GM23338 (cell line): Measurements from ENCODE around the gene FRY. TPM values are rescaled to one million over a fixed set of nuclear protein-coding genes. Genes with fewer than 3 reads are reported as not detected.

Experiments used
- ATAC-seq: fragments of 200-7000 bp; cut with Tn5 transposase; 3 replicates; pipeline ENCODE4 v1.9.1; 2020
- DNase-seq: peaks from one replicate; pipeline ENCODE4 v3.0.0-alpha.2; 2015; ENCODE audit warnings: low spot score
- H2AFZ ChIP-seq: fragments of 200-600 bp; sonication (generic); 2 replicates; pipeline ENCODE4 v1.8.0; 2016; ENCODE audit warnings: antibody characterized with exemption, mild to moderate bottlenecking, moderate library complexity
- H3F3A ChIP-seq: fragments of 200-600 bp; sonication (generic); replicated peaks from 2 replicates; pipeline ENCODE4 v1.8.0; 2017; ENCODE audit warnings: antibody characterized with exemption, mixed run types, low read depth
- H3K27ac ChIP-seq: fragments of 200-600 bp; sonication (generic); 2 replicates; pipeline ENCODE4 v1.6.1; 2016; ENCODE audit warnings: low read depth
- H3K27me3 ChIP-seq: fragments of 200-600 bp; sonication (generic); 2 replicates; pipeline ENCODE4 v1.8.0; 2016; ENCODE audit warnings: mild to moderate bottlenecking, mixed run types, moderate library complexity; ENCODE audit not compliant: insufficient read depth
- H3K36me3 ChIP-seq: fragments of 200-600 bp; sonication (generic); 2 replicates; pipeline ENCODE4 v1.8.0; 2016; ENCODE audit warnings: mild to moderate bottlenecking; ENCODE audit not compliant: insufficient read depth
- H3K4me1 ChIP-seq: fragments of 200-600 bp; sonication (generic); 2 replicates; pipeline ENCODE4 v1.8.0; 2016; ENCODE audit warnings: mild to moderate bottlenecking, moderate library complexity; ENCODE audit not compliant: insufficient read depth
- H3K4me2 ChIP-seq: fragments of 200-600 bp; sonication (generic); 2 replicates; pipeline ENCODE4 v1.7.1; 2017; ENCODE audit warnings: mixed run types
- H3K4me3 ChIP-seq: fragments of 200-600 bp; sonication (generic); 2 replicates; pipeline ENCODE4 v1.6.1; 2016; ENCODE audit warnings: mixed run types
- H3K79me2 ChIP-seq: fragments of 200-600 bp; sonication (generic); replicated peaks from 2 replicates; pipeline ENCODE4 v1.8.0; 2017; ENCODE audit warnings: mild to moderate bottlenecking; ENCODE audit not compliant: insufficient read depth
- H3K9me2 ChIP-seq: fragments of 200-600 bp; sonication (generic); 2 replicates; pipeline ENCODE4 v1.8.0; 2017; ENCODE audit not compliant: insufficient read depth
- H4K20me1 ChIP-seq: fragments of 200-600 bp; sonication (generic); replicated peaks from 2 replicates; pipeline ENCODE4 v1.8.0; 2017; ENCODE audit warnings: mild to moderate bottlenecking; ENCODE audit not compliant: insufficient read depth
- H3K27ac Mint-ChIP-seq: 2 replicates; pipeline ENCODE4 v1.8.0; 2020; ENCODE audit warnings: inconsistent platforms, mild to moderate bottlenecking, moderate library complexity, mixed read lengths
- H3K27me3 Mint-ChIP-seq: 3 replicates; pipeline ENCODE4 v1.8.0; 2022; ENCODE audit warnings: low read depth, mild to moderate bottlenecking, moderate library complexity, mixed read lengths, inconsistent platforms; ENCODE audit not compliant: insufficient read depth, poor library complexity
- H3K36me3 Mint-ChIP-seq: 3 replicates; pipeline ENCODE4 v1.8.0; 2021; ENCODE audit warnings: low read depth, mild to moderate bottlenecking, inconsistent platforms, moderate library complexity, mixed read lengths
- H3K4me1 Mint-ChIP-seq: 3 replicates; pipeline ENCODE4 v1.8.0; 2020; ENCODE audit warnings: mild to moderate bottlenecking, inconsistent platforms, mixed read lengths
- H3K4me3 Mint-ChIP-seq: 3 replicates; pipeline ENCODE4 v1.8.0; 2021; ENCODE audit warnings: moderate library complexity, mild to moderate bottlenecking, inconsistent platforms, mixed read lengths
- H3K9me3 Mint-ChIP-seq: 3 replicates; pipeline ENCODE4 v1.8.0; 2020; ENCODE audit warnings: moderate library complexity, mild to moderate bottlenecking, inconsistent platforms, mixed read lengths
- CREB1 ChIP-seq: fragments of 250-450 bp; sonication (Bioruptor Pico); IDR thresholded peaks from 2 replicates; pipeline ENCODE4 v1.5.0; 2020; ENCODE audit warnings: low read depth, mild to moderate bottlenecking, moderate library complexity
- ETS1 ChIP-seq: IDR thresholded peaks from 2 replicates; pipeline ENCODE4 v1.6.1; 2016; ENCODE audit warnings: antibody characterized with exemption
- EZH2 ChIP-seq: fragments of 200-600 bp; sonication (generic); IDR thresholded peaks from one replicate; pipeline ENCODE4 v1.8.0; 2017; ENCODE audit warnings: antibody characterized with exemption, mild to moderate bottlenecking, low read depth; ENCODE audit not compliant: unreplicated experiment
- EZH2phosphoT487 ChIP-seq: fragments of 200-600 bp; sonication (generic); IDR thresholded peaks from one replicate; pipeline ENCODE4 v1.8.1; 2018; ENCODE audit warnings: antibody characterized with exemption; ENCODE audit not compliant: unreplicated experiment
- JUNB ChIP-seq: IDR thresholded peaks from one replicate; pipeline ENCODE4 v1.6.1; 2016; ENCODE audit warnings: antibody characterized with exemption; ENCODE audit not compliant: unreplicated experiment
- NANOG ChIP-seq: IDR thresholded peaks from 2 replicates; pipeline ENCODE4 v1.6.1; 2016; ENCODE audit warnings: antibody characterized with exemption, borderline replicate concordance
- POLR2AphosphoS5 ChIP-seq: IDR thresholded peaks from 2 replicates; pipeline ENCODE4 v1.6.1; 2016; ENCODE audit warnings: antibody characterized with exemption, low read depth
- STAT1 ChIP-seq: IDR thresholded peaks from one replicate; pipeline ENCODE4 v1.6.1; 2016; ENCODE audit warnings: antibody characterized with exemption; ENCODE audit not compliant: unreplicated experiment
- ZNF114 ChIP-seq: fragments of 250-450 bp; sonication (Bioruptor Pico); IDR thresholded peaks from 2 replicates; pipeline ENCODE4 v1.5.0; 2020; ENCODE audit warnings: mild to moderate bottlenecking, moderate library complexity
- ZNF331 ChIP-seq: fragments of 250-450 bp; sonication (Bioruptor Pico); IDR thresholded peaks from 2 replicates; pipeline ENCODE4 v1.5.0; 2020; ENCODE audit warnings: low read depth, mild to moderate bottlenecking, moderate library complexity
- polyA plus RNA-seq: library from polyadenylated mRNA; unstranded; fragments of >200 nt; fragmentation: Nextera tagmentation; extraction: Ambion mirVana; gene quantifications from 2 replicates; pipeline ENCODE4 v1.2.1, GENCODE V29; 2016
- total RNA-seq: library from RNA; depleted of rRNA; stranded (reverse); fragments of >200 nt; shearing (Covaris generic); gene quantifications from 2 replicates; pipeline ENCODE4 v1.2.3, GENCODE V29; 2014
- TF ChIP-seq, protein P1 (sequence below): fragments of 250-450 bp; sonication (Bioruptor Pico); IDR thresholded peaks from 2 replicates; pipeline ENCODE4 v1.5.0; 2020; ENCODE audit warnings: mild to moderate bottlenecking, moderate library complexity

The FRY gene
- total and polyA plus RNA-seq, 2 experiments from 2014 or later = 2.4 to 10.1 TPM

GRCh38 chr13:32284927-32285632 is 253.5 kb downstream of the FRY start:
- H3K27me3 Mint-ChIP-seq = no peaks in the 10 kb centered on the region
- no peaks in the 10 kb centered on the region for H3K36me3 Mint-ChIP-seq
- H3K27ac Mint-ChIP-seq = no peak overlapping the region
- Histone ChIP-seq H4K20me1 (no peaks in the 10 kb centered on the region), H3K36me3 (no peaks in the 10 kb centered on the region), H3F3A (no peaks in the 10 kb centered on the region), H3K27ac (peak overlapping the region; percentile 5; the same call in 1 of the 2 replicates), H3K4me2 (no peak overlapping the region), H3K9me2 (no peaks in the 10 kb centered on the region), H3K4me1 (no peaks in the 10 kb centered on the region), H2AFZ (no peak overlapping the region), H3K4me3 (no peak overlapping the region), H3K27me3 (no peaks in the 10 kb centered on the region), H3K79me2 (no peaks in the 10 kb centered on the region)
- no peak for DNase-seq
- no peak for TF ChIP-seq STAT1
- no peak for TF ChIP-seq EZH2
- TF ChIP-seq POLR2AphosphoS5 = no peak
- H3K9me3 Mint-ChIP-seq = no peaks in the 10 kb centered on the region
- no peak overlapping the region for H3K4me3 Mint-ChIP-seq
- peaks cover 10% of the 10 kb centered on the region; the same call in 2 of the 3 replicates for H3K4me1 Mint-ChIP-seq
- ATAC-seq = peak; percentile 59

- H3K4me2 ChIP-seq = no peak overlapping the region
- no peak overlapping the region for H3K27ac Mint-ChIP-seq
- H3K27me3 Mint-ChIP-seq = no peaks in the 10 kb centered on the region
- no peak overlapping the region for H3K4me3 ChIP-seq
- no peak overlapping the region for H3K27ac ChIP-seq
- no peaks in the 10 kb centered on the region for H3K27me3 ChIP-seq
- ATAC-seq = no peak
- DNase-seq = no peak
- no peak for TF ChIP-seq EZH2
- no peak for TF ChIP-seq ZNF331
- TF ChIP-seq ZNF114 (CRISPR knock-in tag) = no peak
- no peak for TF ChIP-seq CREB1 (CRISPR knock-in tag)
- no peak for TF ChIP-seq POLR2AphosphoS5
- TF ChIP-seq STAT1 = no peak
- no peaks in the 10 kb centered on the region for H3K79me2 ChIP-seq
- H3K4me3 Mint-ChIP-seq = no peak overlapping the region
- H3K36me3 Mint-ChIP-seq = no peaks in the 10 kb centered on the region
- no peaks in the 10 kb centered on the region for H3K9me2 ChIP-seq
- no peaks in the 10 kb centered on the region for H3K9me3 Mint-ChIP-seq
- H2AFZ ChIP-seq = no peak overlapping the region
- H3K4me1 Mint-ChIP-seq = peaks cover 10% of the 10 kb centered on the region; the same call in 2 of the 3 replicates
- no peaks in the 10 kb centered on the region for H4K20me1 ChIP-seq
- no peaks in the 10 kb centered on the region for H3F3A ChIP-seq
- no peaks in the 10 kb centered on the region for H3K4me1 ChIP-seq
- H3K36me3 ChIP-seq = no peaks in the 10 kb centered on the region
Measured at GRCh38 chr13:32285633-32285965, 254.0 kb downstream of the FRY start.

DNA sequence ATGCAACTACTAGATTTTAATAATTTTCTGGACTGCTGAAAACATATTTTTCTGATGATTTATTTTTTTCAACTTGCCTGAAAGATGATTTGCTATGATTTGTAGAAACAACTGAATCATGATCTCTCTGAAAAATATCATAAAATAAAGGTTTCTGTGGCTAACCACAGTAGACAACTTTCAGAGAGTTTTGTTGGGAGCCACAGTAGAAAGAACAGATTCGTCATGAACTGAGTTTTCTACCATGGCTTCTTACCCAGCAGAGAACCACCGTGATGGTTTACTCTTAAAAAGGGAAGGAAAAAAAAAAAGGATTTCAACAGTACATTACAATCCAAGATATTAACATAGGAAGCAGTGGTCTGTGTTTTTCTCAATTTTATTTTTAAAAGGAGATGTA is 265.6 kb downstream of the FRY start:
- H3F3A ChIP-seq = no peaks in the 10 kb centered on the region
- DNase-seq (no peak), ATAC-seq (no peak)
- H2AFZ ChIP-seq = no peak overlapping the region
- H3K9me3 Mint-ChIP-seq = no peaks in the 10 kb centered on the region
- H3K4me3 ChIP-seq = no peak overlapping the region
- H3K27ac ChIP-seq = no peak overlapping the region
- no peaks in the 10 kb centered on the region for H3K4me1 ChIP-seq
- no peaks in the 10 kb centered on the region for H3K79me2 ChIP-seq
- no peaks in the 10 kb centered on the region for H3K36me3 ChIP-seq
- no peaks in the 10 kb centered on the region for H3K36me3 Mint-ChIP-seq
- H3K27me3 ChIP-seq = no peaks in the 10 kb centered on the region
- H3K9me2 ChIP-seq = no peaks in the 10 kb centered on the region
- no peak overlapping the region for H3K4me2 ChIP-seq
- no peaks in the 10 kb centered on the region for H3K4me1 Mint-ChIP-seq
- no peak overlapping the region for H3K27ac Mint-ChIP-seq
- no peak overlapping the region for H3K4me3 Mint-ChIP-seq
- no peaks in the 10 kb centered on the region for H3K27me3 Mint-ChIP-seq
- H4K20me1 ChIP-seq = no peaks in the 10 kb centered on the region
- TF ChIP-seq NANOG (no peak), JUNB (no peak), EZH2phosphoT487 (no peak), ETS1 (no peak), ZNF331 (no peak)
- TF ChIP-seq, protein P1, sequence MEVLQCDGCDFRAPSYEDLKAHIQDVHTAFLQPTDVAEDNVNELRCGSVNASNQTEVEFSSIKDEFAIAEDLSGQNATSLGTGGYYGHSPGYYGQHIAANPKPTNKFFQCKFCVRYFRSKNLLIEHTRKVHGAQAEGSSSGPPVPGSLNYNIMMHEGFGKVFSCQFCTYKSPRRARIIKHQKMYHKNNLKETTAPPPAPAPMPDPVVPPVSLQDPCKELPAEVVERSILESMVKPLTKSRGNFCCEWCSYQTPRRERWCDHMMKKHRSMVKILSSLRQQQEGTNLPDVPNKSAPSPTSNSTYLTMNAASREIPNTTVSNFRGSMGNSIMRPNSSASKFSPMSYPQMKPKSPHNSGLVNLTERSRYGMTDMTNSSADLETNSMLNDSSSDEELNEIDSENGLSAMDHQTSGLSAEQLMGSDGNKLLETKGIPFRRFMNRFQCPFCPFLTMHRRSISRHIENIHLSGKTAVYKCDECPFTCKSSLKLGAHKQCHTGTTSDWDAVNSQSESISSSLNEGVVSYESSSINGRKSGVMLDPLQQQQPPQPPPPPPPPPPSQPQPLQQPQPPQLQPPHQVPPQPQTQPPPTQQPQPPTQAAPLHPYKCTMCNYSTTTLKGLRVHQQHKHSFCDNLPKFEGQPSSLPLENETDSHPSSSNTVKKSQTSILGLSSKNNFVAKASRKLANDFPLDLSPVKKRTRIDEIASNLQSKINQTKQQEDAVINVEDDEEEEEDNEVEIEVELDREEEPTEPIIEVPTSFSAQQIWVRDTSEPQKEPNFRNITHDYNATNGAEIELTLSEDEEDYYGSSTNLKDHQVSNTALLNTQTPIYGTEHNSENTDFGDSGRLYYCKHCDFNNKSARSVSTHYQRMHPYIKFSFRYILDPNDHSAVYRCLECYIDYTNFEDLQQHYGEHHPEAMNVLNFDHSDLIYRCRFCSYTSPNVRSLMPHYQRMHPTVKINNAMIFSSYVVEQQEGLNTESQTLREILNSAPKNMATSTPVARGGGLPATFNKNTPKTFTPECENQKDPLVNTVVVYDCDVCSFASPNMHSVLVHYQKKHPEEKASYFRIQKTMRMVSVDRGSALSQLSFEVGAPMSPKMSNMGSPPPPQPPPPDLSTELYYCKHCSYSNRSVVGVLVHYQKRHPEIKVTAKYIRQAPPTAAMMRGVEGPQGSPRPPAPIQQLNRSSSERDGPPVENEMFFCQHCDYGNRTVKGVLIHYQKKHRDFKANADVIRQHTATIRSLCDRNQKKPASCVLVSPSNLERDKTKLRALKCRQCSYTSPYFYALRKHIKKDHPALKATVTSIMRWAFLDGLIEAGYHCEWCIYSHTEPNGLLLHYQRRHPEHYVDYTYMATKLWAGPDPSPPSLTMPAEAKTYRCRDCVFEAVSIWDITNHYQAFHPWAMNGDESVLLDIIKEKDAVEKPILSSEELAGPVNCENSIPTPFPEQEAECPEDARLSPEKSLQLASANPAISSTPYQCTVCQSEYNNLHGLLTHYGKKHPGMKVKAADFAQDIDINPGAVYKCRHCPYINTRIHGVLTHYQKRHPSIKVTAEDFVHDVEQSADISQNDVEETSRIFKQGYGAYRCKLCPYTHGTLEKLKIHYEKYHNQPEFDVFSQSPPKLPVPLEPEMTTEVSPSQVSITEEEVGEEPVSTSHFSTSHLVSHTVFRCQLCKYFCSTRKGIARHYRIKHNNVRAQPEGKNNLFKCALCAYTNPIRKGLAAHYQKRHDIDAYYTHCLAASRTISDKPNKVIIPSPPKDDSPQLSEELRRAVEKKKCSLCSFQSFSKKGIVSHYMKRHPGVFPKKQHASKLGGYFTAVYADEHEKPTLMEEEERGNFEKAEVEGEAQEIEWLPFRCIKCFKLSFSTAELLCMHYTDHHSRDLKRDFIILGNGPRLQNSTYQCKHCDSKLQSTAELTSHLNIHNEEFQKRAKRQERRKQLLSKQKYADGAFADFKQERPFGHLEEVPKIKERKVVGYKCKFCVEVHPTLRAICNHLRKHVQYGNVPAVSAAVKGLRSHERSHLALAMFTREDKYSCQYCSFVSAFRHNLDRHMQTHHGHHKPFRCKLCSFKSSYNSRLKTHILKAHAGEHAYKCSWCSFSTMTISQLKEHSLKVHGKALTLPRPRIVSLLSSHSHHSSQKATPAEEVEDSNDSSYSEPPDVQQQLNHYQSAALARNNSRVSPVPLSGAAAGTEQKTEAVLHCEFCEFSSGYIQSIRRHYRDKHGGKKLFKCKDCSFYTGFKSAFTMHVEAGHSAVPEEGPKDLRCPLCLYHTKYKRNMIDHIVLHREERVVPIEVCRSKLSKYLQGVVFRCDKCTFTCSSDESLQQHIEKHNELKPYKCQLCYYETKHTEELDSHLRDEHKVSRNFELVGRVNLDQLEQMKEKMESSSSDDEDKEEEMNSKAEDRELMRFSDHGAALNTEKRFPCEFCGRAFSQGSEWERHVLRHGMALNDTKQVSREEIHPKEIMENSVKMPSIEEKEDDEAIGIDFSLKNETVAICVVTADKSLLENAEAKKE = no peak
